Superior temporal gyrus (tissue), 1 donor: ENCODE results near the gene EDARADD.
"Not testable (repeated sequence)": the region's sequence is repeated elsewhere in the genome, so short reads cannot be mapped to it uniquely, and the experiment has no call there.

ENCODE experiments used
- DNase-seq: peaks from one replicate; pipeline ENCODE4 v3.0.0-alpha.2; 2016; ENCODE audit errors: extremely low spot score

Gene EDARADD

DNA sequence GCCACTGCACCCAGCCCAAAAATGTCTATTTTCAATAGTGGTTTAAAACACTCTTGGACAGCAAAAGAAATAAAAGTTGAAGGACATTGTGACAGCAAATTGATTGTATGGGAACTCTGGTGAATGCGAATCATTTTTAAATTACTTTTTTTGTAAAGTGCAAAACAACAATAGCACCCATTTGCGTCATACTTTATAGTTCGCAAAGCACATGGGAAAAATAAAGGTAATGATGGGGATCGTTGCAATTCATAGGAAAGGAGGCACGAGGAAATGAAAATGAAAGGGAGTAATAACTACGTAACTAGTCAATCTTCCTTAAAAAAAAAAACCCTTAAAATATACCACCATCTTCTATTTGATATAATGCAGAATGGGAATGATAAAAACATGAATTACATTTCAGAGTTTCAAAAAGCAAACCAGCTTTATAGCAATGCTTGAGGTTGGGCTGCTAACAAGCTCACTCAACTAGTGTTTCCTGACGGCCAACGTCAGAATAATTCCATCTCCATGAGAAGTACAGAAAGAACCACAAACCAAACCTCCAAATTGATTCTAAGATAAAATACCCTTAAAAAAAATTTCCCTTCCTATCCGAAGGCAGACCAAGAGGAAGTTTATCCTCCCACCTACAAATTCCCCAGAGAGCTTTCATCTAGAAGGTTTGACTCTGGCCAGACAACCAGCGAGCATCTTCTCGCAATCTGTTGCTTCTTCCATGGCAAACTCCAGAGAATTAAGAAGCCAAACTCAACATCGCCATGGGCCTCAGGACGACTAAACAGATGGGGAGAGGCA is at the start of gene EDARADD:
EDARADD (plus strand) TSS at position 606 of the 801 bp plus-strand sequence; CDS start at position 765, 159 bp downstream.
- no peak for DNase-seq

GRCh38 chr1:236345728-236346127 is 48.4 kb upstream of the EDARADD start:
- DNase-seq: no peak

- no peak for DNase-seq
These were observed 46.0 kb upstream of the EDARADD start for GRCh38 chr1:236348071-236348470.

- no peak for DNase-seq
These were observed 43.8 kb upstream of the EDARADD start for GRCh38 chr1:236350308-236350707.

- no peak for DNase-seq
These were observed 42.1 kb upstream of the EDARADD start for GRCh38 chr1:236351875-236352573.

DNA sequence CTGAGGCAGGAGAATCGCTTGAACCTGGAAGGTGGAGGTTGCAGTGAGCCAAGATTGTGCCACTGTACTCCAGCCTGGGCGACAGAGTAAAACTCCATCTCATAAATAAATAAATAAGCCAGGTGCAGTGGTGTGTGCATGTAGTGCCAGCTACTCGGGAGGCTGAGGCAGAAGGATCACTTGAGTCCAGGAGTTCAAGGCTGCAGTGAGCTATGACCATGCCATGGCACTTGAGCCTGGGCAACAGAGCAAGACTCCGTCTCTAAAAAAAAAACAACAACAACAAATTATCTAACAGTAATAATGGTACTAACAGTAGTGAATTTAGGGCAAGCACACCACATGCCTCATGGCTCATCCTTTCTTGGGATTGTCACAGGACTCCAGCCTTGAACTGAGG is 41.3 kb upstream of the EDARADD start:
- DNase-seq: not testable (repeated sequence)

DNA sequence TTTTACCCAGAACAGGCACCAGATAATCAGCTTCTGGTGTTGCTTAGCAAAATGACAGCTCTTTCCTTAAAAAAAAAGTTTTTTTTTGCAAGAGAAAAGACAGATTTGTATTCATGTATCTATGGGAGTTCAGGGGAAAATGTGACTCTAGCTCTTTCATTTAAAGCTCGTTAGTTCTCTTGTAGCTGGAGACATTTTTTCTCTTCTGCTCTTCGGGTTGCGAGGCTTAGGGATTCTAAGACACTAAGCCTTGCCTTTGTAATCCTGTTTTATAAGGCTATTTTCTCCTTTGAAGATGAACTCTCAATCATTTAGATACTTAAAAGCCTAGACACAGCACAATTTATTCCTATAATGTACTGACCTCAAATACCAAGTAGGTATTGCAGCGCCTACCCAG is 40.3 kb upstream of the EDARADD start:
- DNase-seq: no peak

DNA sequence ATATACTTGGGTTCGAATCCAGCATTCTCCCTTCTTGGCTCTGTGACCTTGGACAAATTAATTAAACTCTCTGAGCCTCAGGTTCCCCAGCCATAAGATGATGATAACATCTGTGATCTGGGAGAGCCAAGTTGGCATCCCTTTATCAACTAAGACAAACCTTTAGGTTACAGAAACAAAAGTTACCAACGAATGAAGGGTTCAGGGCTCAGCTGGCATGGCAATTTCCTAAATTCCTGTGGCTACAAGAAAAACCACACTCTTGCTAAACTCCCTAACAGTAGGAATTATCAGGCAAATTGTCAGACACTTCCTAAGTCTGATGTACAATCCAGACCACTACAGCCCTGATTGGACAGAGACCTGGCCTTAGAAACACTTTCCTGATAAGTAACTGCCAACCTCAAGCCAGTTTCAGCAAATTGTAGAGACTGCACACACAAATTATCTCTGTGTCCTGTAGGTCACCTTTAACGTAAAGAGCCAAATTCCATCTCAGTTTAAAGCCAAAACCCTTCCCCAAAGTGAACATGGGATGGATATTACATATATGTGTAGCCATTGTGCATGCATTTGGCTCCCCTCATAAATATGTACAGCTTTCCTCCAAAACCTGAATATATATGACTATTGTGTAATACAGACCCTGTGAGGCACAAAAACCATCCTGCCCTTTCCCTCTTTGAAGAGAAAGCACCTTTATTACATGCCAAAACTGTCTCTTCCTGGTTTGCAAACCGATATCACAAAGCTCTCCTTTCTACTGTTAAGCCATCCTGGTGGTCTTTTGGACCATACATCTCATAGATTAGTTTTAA is 39.5 kb upstream of the EDARADD start:
- DNase-seq: no peak

DNA sequence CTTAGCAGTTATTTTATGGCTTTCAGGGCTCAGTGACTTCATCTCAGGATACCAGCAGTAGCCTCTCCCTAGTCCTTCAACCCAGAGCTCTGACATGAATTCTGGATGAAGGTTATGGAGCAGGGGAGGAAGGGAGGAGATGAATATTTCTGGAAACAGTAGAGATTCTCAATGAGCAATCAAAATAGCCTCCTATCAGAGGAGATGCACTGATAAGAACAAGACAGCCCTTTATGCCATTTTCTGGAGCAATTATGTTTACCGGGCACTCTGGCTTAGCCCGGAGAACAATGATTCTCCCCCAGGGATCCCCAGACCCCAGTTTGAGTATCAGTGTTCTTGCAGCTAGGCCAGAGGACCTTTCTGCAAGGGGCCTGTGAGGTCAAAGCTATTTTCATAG is 37.9 kb upstream of the EDARADD start:
- no peak for DNase-seq

- no peak for DNase-seq
These were observed 32.0 kb upstream of the EDARADD start for GRCh38 chr1:236361909-236362590.

- no peak for DNase-seq
These were observed 30.8 kb upstream of the EDARADD start for GRCh38 chr1:236363237-236363636.

GRCh38 chr1:236365999-236366570 is 28.0 kb upstream of the EDARADD start:
- no peak for DNase-seq

DNA sequence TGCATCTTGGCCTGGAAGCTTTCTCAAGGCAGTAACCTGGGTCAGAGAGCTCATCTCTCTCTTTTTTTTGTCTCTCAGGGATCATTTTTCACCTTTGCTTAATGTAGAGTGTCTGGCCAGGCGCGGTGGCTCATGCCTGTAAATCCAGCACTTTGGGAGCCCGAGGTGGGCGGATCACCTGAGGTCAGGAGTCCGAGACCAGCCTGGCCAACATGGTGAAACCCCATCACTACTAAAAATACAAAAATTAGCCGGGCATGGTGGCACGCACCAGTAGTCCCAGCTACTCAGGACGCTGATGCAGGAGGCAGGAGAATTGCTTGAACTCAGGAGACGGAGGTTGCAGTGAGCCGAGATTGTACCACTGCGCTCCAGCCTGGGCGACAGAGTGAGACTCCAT is 27.4 kb upstream of the EDARADD start:
- DNase-seq: not testable (repeated sequence)

GRCh38 chr1:236370420-236370819 is 23.7 kb upstream of the EDARADD start:
- no peak for DNase-seq

DNA sequence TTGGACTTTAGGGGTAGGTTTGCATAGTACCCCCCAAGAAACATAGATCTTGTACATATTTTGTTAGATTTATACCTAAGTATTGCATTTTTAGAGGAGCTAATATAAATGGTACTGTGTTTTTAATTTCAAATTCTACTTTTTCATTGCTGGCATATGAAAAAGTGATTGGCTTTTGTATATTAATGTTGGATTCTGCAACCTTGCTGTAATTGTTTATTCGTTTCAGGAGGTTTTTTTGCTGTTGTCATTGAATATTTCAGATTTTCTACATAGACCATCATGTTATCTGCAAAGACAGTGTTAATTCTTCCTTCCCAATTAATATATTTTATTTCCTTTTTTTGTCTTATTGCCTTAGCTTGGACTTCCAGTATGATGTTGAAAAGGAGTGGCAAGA is 23.0 kb upstream of the EDARADD start:
- DNase-seq: no peak

DNA sequence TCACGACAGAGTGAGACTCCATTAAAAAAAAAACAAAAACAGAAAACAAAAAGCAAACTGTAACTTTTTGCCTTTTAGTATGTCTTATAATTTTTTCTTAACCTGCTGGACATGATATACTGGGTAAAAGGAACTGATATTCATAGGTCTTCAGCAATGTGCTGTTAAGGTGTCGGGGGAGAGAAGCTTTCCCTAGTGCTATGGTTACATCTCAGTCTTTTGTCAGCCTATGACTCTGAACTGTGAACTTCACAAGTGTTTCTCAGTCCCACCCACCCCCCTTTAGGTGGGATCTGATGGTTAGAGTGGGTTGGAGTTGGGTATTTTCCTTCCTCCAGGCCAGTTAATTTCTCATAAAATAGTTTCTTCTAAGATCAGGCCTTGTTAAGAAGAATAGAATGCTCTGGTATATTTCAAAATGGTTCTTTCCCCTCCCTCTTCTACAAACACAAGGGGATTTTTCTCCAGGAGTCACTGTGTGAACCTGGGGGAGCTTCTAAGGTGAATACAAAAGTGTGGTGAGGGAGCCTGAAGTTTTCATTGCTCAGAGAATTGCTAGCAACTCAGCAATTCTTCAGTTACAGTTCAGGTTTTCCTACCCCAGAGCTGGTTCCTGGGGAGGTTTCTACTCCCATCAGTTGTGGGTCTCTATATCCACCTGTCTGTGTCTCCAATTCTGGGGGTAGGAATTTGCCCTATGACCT is 16.1 kb upstream of the EDARADD start:
- no peak for DNase-seq

DNA sequence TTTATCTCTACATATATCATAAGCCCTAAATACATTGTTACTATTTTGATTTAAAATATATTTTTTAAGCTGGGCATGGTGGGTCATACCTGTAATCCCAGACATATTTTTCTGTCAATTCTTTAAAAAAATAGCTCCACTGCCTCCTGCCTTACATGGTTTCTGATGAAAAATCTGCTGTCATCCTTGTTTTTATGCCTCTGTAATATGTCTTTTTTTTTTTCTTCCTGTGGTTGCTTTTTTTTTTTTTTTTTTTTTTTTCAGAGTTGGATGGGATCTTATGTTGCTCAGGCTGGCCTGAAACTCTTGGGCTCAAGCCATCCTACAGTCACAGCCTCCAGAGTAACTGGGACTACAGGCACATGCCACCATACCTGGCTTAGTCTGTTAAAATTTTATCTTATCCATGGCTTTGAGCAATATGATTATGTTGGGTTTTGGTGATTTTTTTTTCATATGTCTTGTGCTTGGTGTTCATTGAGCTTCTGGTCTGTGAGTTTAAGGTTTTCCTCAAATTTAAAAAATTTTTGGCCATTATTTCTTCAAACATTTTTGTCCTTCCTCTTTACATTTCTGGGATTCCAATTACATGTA is 12.4 kb upstream of the EDARADD start:
- no peak for DNase-seq

- no peak for DNase-seq
These were observed 5.8 kb upstream of the EDARADD start for GRCh38 chr1:236388332-236388731.

DNA sequence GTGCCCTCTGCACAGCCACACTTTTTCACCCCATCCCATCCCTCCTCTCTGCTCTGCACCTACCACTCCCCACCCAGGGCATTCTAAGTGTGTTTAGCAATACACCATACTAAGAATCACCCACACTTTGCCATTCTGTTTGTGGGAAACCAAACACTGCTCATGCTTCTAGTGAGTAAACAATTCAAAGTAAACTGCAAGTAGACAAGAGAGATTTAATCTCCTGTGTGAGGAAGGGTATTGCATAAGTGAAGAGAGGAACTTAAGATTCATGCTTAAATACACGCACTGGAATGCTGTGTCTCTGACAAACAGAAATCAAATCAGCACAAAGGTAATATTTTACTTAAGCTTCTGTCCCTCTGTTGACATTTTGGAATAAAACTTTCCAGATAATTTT is 4.8 kb upstream of the EDARADD start:
- DNase-seq: no peak

DNA sequence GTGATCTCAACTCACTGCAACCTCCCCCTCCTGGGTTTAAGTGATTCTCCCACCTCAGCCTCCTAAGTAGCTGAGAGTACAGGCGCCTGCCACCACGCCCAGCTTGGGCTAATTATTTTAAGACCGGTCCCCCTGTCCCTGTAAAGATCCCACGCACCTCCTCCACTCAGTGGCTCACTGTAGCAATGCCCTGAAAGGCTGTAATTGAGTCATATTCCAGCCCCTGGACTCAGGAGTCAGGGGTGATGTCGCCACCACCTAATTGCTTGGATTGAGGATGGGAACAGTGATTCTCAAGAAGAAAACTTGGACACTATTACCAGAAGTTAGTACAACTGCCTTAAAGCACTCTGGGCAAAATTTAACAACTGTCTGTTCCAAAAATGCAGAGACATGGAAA is 3.1 kb upstream of the EDARADD start:
- DNase-seq: no peak
